HG02973 (cell line): ENCODE measurements around the gene POLR3A.
"Not testable (repeated sequence)": the region's sequence is repeated elsewhere in the genome, so short reads cannot be mapped to it uniquely, and the experiment has no call there.

Source experiments
- ATAC-seq: cut with Tn5 transposase; IDR thresholded peaks from one replicate; pipeline ENCODE4 v1.9.1; 2021; ENCODE audit warnings: moderate library complexity; ENCODE audit not compliant: unreplicated experiment

Gene POLR3A

DNA sequence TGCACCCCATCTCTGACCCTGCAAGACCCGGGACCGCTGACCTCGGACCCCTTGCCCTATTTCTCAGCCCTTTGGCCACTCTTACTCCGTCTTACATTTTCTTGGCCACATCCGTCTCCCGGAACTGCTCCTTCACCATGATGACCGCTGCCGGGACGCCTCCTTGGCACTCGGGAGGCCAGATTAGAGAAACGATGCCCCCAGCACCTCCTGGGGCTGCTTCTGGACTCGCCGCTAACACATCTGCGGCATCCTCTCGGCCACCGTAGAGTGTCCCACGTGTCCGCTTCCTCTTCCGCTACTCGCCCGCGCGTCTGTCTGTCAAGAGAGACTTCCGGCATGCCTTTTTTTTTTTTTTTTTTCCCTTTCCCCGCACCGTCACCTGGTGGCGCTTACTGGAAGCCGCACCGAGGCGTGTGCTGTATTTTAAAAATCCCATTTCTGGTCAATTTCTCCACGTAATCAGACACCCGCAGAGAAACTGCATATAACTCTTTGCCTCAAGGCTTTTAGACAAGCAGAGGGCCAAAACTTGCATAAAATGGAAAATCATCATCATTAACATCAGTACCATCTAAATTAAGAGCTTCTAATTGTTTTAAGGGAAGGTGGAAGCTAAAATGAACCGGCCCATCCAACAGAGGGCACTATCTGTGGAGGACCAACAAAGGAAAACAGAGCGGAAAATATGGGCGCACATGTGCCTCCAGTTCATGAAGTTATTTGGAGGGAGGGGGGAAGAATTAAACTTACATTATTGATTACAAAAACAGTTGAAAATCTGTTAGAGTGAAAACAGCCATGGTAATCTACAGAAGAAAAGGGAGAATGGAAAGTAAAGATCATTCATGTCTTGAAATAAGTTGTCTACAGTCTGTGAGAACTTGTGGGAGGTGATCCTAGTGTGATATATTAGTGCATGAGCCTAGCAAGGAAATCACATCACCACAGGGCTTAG is at the start of gene POLR3A:
POLR3A (minus strand) TSS at position 247 of the 958 bp plus-strand sequence; CDS start at position 139, 108 bp downstream.
- ATAC-seq: peak; percentile 41

DNA sequence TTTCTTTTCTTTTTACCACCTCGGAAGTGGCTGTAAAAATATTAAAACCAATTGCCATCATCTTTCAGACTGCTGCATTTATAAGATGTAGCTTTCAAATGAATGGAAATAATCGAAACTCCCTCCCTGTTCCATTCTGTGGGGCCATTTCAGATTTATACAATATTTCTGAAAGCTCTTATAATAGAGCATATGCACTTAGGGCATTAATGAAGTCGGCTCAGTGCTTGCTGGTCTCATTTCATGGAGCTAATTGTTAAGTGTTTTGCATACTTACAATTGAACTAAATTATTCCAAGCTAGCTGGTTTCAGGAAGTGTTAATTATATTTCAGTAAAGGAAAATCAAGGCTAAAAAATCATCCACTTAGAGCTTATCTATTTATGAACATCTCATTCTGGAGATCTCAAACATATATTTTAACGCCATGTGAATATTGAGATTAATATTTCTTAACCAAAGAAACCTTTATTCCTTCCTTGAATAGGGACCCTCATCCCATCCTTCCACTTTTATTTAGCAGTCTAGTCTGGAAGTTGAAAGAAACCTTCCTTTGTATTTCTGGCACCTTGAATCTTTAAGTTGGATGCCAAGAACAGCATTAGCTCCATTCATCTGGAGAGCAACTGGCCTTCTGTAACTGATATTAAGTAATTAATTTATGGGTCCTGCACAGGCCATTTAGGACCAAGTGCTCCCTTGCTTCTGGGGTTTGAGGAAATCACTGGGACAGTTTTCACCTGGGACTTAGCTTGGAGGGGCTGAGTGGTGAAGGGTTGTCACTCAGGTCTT is 49.4 kb upstream of the POLR3A start:
- no peak for ATAC-seq

DNA sequence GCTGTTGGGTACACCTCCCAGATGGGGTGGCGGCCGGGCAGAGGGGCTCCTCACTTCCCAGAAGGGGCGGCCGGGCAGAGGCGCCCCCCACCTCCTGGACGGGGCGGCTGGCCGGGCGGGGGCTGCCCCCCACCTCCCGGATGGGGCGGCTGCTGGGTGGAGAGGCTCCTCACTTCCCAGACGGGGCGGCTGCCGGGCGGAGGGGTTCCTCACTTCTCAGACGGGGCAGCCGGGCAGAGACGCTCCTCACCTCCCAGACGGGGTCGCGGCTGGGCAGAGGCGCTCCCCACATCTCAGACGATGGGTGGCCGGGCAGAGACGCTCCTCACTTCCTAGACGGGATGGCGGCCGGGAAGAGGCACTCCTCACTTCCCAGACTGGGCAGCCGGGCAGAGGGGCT is 46.5 kb upstream of the POLR3A start:
- not testable (repeated sequence) for ATAC-seq

DNA sequence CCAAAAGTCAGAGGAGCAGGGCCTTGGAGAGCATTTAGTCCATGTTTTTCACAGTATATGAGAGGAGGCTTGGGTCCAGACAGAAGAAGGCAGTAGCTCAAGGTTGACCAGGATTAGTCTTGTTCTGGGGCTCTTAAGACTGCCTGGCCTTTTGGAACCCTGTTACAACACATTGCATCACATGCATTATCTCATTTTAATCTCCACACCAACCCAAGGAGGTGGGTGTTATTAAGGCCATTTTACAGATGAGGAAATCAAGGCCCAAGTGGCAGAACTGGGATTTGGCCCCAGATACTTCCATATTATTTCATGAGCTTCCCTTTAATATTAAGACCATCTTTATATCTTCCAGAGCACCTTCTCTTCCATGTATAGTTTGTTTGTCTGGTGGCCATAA is 43.2 kb upstream of the POLR3A start:
- ATAC-seq: no peak

DNA sequence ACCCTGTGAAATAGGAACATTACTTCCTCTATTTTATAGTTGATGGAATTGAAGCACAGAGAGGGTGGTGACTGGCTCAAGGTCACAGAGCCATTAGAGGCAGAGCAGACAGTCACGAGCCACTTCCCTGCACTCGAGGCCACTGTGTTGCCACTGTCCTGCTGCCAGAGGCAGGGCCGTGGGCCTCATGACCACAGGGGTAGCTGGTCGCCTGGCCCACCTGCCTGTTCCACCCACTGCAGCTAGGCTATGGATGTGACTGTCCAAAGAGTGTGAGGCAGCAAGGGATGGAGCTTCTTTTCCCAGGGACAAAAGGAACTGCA is 42.5 kb upstream of the POLR3A start:
- no peak for ATAC-seq

DNA sequence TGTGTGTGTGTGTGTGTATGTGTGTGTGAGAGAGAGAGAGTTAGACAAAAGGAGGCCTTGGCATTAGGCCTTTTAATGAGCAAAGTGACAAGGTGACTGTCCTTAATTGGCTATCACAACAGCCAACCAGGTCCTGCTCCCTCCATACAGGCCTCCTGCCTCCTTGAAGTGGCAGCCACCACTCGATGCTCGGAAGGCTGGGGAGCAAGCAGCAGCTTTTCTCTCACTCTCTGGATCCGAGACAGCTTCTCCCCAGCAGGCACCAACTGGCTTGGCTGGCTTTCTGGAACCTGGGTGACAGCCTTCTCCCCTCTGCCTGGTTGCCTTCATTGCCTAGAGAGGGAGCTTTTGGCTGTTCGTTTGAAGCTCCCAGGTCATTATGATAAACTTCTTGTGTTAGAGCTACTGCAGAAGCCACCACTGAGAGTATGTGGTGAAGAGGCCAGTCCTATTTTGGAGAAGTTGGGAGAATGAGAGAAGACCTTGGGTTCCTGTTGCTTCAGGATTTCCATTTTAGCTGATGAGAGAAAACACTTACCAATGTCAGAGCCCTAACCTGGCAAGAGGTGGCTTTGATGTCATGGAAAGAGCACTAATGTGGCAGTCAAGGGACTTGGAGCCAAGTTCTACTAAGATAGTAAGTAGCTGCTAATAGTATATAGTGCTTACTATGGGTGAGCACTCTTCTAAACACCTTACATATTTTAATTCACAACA is 42.0 kb upstream of the POLR3A start:
- ATAC-seq: no peak

DNA sequence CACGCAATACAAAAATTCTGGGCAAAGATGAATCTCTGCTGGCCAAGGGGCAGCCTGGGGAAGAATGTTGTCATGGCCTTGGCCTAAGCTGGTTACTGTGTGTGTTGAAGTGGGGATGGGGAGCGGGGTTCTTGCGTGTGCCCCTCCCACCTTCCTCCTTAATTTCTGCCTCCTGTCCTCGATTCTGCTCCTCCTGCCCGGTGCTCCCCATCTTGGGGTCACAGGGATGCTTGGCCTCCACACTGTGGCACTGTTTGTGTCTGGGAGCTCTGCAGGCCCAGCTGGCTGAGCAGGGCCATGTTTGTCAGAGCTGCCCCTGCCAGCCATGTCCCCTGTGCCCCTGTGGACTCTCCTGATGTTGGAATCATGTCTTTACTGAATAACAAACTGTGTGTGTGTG is 41.4 kb upstream of the POLR3A start:
- ATAC-seq: no peak

DNA sequence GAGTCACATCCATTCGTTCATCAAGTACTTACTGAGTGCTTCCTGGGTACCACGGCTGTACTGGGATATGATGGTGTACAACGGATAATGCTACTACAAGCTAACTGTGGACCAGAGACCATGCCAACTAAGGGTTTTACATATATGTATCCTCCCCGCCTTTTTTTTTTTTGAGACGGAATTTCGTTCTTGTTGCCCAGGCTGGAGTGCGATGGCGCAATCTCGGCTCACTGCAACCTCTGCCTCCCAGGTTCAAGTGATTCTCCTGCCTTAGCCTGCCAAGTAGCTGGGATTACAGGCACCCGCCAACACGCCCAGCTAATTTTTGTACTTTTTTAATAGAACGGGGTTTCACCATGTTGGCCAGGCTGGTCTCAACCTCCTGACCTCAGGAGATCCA is 40.7 kb upstream of the POLR3A start:
- not testable (repeated sequence) for ATAC-seq

DNA sequence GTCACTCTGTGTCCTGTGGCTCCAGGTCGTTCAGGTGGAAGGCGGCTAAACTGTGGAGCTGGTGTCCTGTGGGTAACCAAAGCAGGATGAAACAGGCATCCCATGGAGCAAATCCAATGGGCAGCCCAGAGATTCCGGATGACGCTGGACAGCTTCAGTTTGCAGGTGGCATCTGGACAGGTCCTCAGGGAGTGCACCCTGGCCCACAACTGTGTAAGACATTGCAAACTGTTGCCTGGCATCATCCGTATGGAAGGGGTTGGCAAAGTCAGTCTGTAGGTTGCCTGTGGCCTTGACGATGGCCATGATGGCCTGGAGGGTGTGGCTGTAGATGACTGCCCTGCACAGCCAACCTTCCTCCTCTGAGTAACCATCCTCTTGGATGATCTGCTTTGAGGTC is 39.8 kb upstream of the POLR3A start:
- no peak for ATAC-seq

DNA sequence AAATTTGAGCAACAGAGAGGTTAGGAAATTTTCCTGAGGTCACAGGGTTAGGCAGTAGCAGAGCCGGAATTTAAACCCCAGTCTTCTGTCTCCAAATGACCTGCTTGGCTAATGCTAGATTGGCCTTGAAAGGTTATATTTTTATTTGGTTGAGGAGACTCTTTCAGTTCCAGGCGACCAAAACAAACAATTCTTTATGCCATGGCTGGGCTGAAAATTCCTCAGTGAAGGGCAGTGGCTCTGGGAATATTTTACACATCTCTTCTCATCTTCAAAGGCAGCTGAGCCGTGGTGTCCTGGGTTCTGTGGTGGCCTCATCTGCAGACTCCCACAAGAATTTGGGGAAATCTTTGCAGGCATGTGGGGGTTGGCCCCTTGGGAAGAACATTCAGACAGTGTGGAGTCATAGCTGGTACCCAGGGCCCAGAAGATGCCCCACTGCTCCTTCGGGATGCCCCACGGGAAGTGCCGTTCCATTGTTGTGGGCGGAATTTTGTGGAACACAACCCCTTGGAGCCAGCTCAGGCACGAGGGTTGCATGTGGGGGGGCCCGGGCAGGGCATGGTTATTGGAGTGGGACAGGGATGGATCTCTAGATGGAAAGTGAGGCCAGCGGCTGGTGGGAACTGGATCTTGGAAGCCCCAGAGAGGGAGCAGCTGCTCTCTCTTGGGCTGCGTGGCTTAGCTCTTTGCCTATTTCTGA is 37.6 kb upstream of the POLR3A start:
- no peak for ATAC-seq

DNA sequence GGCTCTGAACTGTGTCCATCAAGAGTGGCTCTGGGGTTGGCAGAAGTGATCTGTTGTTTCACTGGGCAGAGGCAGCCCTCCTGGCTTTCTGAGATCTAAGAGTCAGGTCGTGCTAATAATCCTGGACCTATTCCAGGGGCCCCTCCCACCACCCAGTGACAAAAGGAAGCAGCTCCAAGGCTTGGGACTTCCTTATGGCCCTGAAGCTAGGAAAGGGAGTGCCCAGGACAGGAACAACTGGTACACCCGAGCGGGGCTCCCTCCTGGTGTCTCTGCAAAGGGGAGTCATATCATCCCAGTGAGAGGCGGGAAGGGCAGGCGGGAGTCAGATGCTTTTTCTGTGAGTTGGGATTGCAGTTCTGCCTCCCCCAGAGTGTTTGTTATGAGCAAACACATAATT is 36.7 kb upstream of the POLR3A start:
- ATAC-seq: no peak

DNA sequence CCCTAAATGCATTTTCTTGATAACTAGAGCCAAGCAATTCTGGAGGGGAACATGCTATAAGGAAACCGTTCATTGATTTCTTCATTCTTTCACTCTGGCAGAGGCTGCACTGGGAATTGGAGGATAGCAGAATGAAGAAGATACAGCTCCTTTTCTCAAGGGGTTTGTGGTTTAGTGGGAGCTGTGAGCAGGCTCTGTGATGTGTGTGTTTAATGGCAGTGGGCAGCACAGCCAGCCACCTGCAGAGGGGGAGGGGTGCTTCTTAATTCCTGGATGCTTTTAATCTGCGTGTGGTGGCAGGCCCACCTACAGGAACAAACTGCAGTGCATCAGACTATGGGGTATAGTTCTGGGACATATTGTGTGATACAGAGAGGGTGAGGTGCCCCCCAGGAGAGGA is 36.3 kb upstream of the POLR3A start:
- no peak for ATAC-seq

DNA sequence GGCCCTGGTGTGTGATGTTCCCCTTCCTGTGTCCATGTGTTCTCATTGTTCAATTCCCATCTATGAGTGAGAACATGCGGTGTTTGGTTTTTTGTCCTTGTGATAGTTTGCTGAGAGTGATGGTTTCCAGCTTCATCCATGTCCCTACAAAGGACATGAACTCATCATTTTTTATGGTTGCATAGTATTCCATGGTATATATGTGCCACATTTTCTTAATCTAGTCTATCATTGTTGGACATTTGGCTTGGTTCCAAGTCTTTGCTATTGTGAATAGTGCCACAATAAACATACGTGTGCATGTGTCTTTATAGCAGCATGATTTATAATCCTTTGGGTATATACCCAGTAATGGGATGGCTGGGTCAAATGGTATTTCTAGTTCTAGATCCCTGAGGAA is 35.6 kb upstream of the POLR3A start:
- ATAC-seq: not testable (repeated sequence)

DNA sequence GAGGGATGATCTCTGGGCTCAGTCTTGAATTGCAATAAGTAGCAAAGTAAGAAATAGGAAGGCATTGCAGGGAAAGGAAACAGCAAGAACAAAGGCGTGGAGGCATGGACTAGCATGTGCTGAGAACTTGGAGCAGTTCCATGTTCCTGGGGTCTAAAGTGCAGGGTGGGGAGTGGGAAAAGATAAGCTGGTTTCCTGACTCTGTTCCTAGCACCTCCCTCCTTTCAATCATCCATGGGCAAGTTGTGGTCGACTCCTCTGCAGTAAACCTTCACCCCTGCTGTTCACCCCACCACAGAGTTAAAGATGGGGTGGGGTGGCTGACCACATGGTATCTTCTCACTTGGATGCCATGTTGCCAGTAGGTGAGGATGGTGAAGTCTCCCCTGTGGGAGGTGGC is 33.9 kb upstream of the POLR3A start:
- no peak for ATAC-seq

DNA sequence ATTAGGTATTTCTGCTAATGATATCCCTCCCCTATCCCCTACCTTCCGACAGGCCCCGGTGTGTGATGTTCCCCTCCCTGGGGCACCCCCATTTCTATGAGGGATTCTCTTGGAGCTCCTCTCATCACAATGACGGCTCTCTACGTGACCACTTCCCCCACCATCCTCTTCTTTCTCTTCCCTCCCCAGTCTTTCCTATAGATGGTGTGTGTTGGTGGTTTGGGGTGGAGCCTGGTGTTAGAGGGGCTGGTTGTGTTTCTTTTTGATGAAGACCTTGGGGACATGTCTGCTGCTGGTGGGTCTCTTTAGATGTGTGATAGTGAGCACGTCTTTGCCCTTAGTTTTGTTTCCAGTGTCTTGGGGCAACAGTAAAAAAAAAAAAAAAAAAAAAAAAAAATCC is 33.0 kb upstream of the POLR3A start:
- no peak for ATAC-seq

DNA sequence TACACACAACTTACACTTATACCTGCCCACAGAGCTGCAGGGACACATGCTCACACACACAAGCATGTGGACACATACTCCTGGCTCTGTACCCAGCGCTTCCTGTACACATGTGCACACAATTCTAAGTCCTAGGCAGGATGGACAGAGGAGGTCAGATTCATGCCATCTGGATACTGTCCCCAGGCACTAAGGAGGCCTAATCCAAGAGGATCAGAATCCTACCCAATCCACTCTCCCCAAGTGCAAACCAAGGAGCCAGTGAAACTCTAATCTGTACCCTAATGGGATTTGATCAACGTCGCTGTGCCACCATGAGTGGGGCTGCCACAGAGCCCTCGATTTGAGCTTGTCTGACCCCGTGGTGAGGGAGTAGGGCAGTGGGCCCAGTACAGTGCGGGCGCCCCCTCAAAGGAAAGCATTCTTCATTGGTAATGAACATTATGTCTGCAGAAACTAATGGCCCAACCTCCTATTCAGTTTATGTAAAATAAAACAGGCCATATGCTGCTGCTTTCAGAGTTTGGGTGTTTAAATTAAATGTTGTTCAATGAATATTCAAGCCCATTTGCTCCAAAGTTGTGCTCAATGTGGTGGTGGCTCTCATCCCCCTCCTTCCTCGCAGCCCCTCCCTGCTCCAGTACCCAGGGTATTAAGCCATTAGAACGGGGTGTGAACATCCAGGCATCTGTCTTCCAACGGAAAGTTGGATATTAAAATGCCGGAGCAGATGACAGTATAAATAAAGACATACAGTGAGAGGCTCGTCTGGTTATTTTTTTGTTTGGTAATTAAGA is 30.8 kb upstream of the POLR3A start:
- no peak for ATAC-seq

DNA sequence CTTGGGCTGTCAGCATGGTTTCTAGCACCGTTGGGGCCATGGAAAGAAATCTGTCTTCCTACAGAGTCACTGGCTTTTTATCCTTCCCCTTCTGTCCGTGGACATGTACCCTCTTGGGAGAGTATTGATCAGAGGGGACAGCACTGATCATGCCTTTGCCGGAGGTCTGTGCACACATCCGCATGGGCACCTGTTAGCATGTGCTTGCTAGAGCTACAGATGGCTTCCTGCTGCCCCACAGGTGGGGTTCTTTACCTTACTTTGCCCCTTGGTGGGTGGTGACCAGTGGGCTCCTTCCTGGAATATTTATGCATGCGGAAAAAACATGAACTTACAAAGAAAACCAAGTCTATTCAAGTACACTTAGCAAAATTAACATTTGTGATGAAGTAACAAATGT is 29.2 kb upstream of the POLR3A start:
- ATAC-seq: no peak

DNA sequence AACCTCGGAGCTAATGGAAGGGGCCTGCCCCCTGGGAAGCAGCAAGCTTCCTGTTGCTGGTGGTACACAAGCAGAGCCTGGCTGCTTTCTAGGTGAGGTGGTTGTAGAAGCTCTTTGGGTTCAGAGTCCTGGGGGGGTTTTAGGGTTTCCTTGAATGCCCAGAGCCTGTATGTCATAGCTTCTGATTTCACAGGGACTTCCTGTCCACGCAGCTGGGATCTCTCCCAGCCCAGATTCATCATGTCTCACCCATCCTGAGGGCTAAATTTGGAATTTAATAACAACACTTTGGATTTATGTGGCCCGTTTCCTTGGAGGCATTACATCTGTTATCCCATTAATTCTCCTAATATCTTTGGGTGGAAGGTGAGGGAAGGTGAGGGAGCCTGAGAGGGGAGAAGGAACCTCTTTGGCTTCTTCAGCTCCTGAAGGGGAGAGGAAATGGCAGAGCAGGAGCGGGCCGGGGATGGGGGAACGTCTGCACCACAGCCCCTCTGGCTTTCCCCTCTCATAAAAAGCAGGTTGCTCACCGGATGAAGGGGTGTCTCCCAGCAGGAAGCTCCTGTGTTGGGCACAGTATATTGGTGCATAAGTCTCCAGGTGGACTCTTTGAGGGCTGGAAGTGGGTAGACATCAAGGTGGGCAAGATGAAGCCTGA is 24.0 kb upstream of the POLR3A start:
- no peak for ATAC-seq

DNA sequence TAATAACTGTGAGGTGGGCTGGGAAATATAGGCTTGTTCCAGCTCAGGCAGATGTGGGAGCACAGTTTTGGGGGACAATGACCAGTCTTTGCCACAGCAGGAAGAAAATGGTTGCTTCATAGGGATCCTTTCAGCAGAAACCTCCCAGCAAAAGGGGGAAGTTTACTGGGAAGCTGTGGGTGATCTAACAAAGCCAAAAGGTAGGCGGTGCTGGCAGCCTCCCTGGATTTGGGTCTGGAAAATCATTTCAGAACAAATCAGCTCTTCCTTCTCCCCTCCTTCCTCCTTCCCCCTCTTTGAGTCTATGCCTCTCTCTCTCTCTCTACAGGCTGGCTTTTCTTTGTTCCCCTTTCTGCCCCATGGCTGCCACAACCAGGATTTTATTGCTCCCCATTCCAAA is 20.5 kb upstream of the POLR3A start:
- no peak for ATAC-seq
